Karpas-422 (cell line): ENCODE results near the gene TMEM207. TPM values are rescaled to one million over a fixed set of nuclear protein-coding genes. Genes with fewer than 3 reads are reported as not detected.

Experiments
- DNase-seq: peaks from one replicate; pipeline ENCODE4 v3.0.0-alpha.2; 2015
- H2AFZ ChIP-seq: fragments of 200-600 bp; sonication (generic); 2 replicates; pipeline ENCODE4 v1.6.1; 2014; ENCODE audit warnings: antibody characterized with exemption, low read length, mixed read lengths
- H3K27ac ChIP-seq: fragments of 200-600 bp; sonication (generic); 2 replicates; pipeline ENCODE4 v1.5.1; 2014; ENCODE audit warnings: mild to moderate bottlenecking, low read length, moderate library complexity
- H3K27me3 ChIP-seq: fragments of 200-600 bp; sonication (generic); 2 replicates; pipeline ENCODE4 v1.6.1; 2014; ENCODE audit warnings: low read length, mixed read lengths
- H3K36me3 ChIP-seq: fragments of 200-600 bp; sonication (generic); 2 replicates; pipeline ENCODE4 v1.6.1; 2014; ENCODE audit warnings: low read length, mixed read lengths; ENCODE audit not compliant: insufficient read depth
- H3K4me1 ChIP-seq: fragments of 200-600 bp; sonication (generic); 2 replicates; pipeline ENCODE4 v1.6.1; 2014; ENCODE audit warnings: mild to moderate bottlenecking, low read length, mixed read lengths
- H3K4me2 ChIP-seq: fragments of 200-600 bp; sonication (generic); 2 replicates; pipeline ENCODE4 v1.6.1; 2014; ENCODE audit warnings: low read length, low read depth, mild to moderate bottlenecking; ENCODE audit not compliant: poor library complexity, severe bottlenecking
- H3K4me3 ChIP-seq: fragments of 200-600 bp; sonication (generic); 2 replicates; pipeline ENCODE4 v1.5.1; 2014; ENCODE audit warnings: mild to moderate bottlenecking, antibody characterized with exemption, low read length, mixed read lengths
- H3K79me2 ChIP-seq: fragments of 200-600 bp; sonication (generic); 2 replicates; pipeline ENCODE4 v1.6.1; 2014; ENCODE audit warnings: mild to moderate bottlenecking, low read length, mixed read lengths
- H3K9ac ChIP-seq: fragments of 200-600 bp; sonication (generic); 2 replicates; pipeline ENCODE4 v1.6.0; 2014; ENCODE audit warnings: low read length
- H3K9me2 ChIP-seq: fragments of 200-600 bp; sonication (generic), shearing (Covaris generic); replicated peaks from 2 replicates; pipeline ENCODE4 v1.6.0; 2014; ENCODE audit warnings: mild to moderate bottlenecking, low read length, moderate library complexity; ENCODE audit not compliant: insufficient read depth
- H3K9me3 ChIP-seq: fragments of 300-700, 200-600 bp; sonication (generic); 2 replicates; pipeline ENCODE4 v1.6.1; 2014; ENCODE audit warnings: low read length, mixed read lengths
- H4K20me1 ChIP-seq: fragments of 200-600 bp; sonication (generic); 2 replicates; pipeline ENCODE4 v1.6.1; 2014; ENCODE audit warnings: mild to moderate bottlenecking, antibody characterized with exemption, low read length, low read depth; ENCODE audit not compliant: insufficient read depth
- total RNA-seq: library from RNA; depleted of rRNA; stranded (reverse); fragments of >200 nt; shearing (Covaris generic); gene quantifications from 2 replicates; pipeline ENCODE4 v1.2.3, GENCODE V29; 2014; ENCODE audit warnings: low replicate concordance

TMEM207 gene
- total RNA-seq, 1 experiment from 2014 or later: not detected

DNA sequence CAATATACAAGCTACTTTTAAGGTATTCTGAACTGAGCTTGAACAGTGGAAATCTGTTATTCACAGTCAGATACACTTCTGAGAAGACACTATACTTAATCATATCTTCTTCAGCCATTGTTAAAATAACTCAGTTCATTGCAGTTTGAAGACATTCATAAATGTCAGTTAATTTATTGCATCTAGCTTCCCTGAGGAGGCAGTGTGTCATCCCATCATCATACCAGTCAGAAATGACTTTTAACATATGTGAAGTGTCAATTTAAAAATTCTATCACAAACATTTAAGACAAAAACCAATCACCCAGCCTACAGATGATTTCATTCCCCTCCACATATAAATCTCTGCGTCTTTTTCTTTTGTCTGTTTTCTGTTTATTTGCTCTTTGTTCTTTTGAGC lies 7.5 kb downstream of the TMEM207 start:
- no peak overlapping the region for H3K27ac ChIP-seq
- no peak for DNase-seq

GRCh38 chr3:190436331-190436730 lies 13.4 kb downstream of the TMEM207 start:
- no peak overlapping the region for H3K27ac ChIP-seq
- no peak overlapping the region for H3K4me3 ChIP-seq
- peaks cover 15% of the 10 kb centered on the region for H3K9me3 ChIP-seq
- no peak overlapping the region for H3K9ac ChIP-seq
- no peaks in the 10 kb centered on the region for H3K4me1 ChIP-seq
- H3K36me3 ChIP-seq: no peaks in the 10 kb centered on the region
- no peak overlapping the region for H3K4me2 ChIP-seq
- H3K27me3 ChIP-seq: no peaks in the 10 kb centered on the region
- H3K9me2 ChIP-seq: no peaks in the 10 kb centered on the region
- H4K20me1 ChIP-seq: no peaks in the 10 kb centered on the region
- no peak overlapping the region for H2AFZ ChIP-seq
- no peak for DNase-seq
- H3K79me2 ChIP-seq: no peaks in the 10 kb centered on the region

More for the DNA sequence above, 7.5 kb downstream of the TMEM207 start:
- H3K9me2 ChIP-seq: no peaks in the 10 kb centered on the region; the same call in 1 of the 2 replicates
- H3K4me3 ChIP-seq: no peak overlapping the region
- no peak overlapping the region for H2AFZ ChIP-seq
- no peaks in the 10 kb centered on the region for H3K36me3 ChIP-seq
- H3K9ac ChIP-seq: no peak overlapping the region
- no peaks in the 10 kb centered on the region for H3K27me3 ChIP-seq
- peaks cover 10% of the 10 kb centered on the region for H3K9me3 ChIP-seq
- H4K20me1 ChIP-seq: no peaks in the 10 kb centered on the region
- H3K79me2 ChIP-seq: no peaks in the 10 kb centered on the region
- H3K4me1 ChIP-seq: no peaks in the 10 kb centered on the region
- H3K4me2 ChIP-seq: no peak overlapping the region

- no peak overlapping the region for H2AFZ ChIP-seq
- H3K4me1 ChIP-seq: no peaks in the 10 kb centered on the region
- H3K27ac ChIP-seq: no peak overlapping the region
- H3K27me3 ChIP-seq: no peaks in the 10 kb centered on the region
- no peak overlapping the region for H3K9ac ChIP-seq
- H3K9me2 ChIP-seq: no peaks in the 10 kb centered on the region
- DNase-seq: no peak
- no peaks in the 10 kb centered on the region for H3K36me3 ChIP-seq
- H4K20me1 ChIP-seq: no peaks in the 10 kb centered on the region
- peaks cover 15% of the 10 kb centered on the region for H3K9me3 ChIP-seq
- no peaks in the 10 kb centered on the region for H3K79me2 ChIP-seq
- H3K4me2 ChIP-seq: no peak overlapping the region
- no peak overlapping the region for H3K4me3 ChIP-seq
These were observed 14.1 kb downstream of the TMEM207 start for GRCh38 chr3:190435618-190436017.

- no peak overlapping the region for H3K4me2 ChIP-seq
- H2AFZ ChIP-seq: no peak overlapping the region
- no peaks in the 10 kb centered on the region for H3K79me2 ChIP-seq
- H3K27me3 ChIP-seq: no peaks in the 10 kb centered on the region
- no peak overlapping the region for H3K4me3 ChIP-seq
- no peak overlapping the region for H3K27ac ChIP-seq
- H3K9me3 ChIP-seq: peaks cover 10% of the 10 kb centered on the region
- no peaks in the 10 kb centered on the region for H3K9me2 ChIP-seq
- H4K20me1 ChIP-seq: no peaks in the 10 kb centered on the region
- DNase-seq: no peak
- no peak overlapping the region for H3K9ac ChIP-seq
- no peaks in the 10 kb centered on the region for H3K36me3 ChIP-seq
- H3K4me1 ChIP-seq: no peaks in the 10 kb centered on the region
These were observed 16.1 kb downstream of the TMEM207 start for GRCh38 chr3:190433626-190434025.

- H3K4me1 ChIP-seq: no peaks in the 10 kb centered on the region
- no peak for DNase-seq
- no peak overlapping the region for H3K4me3 ChIP-seq
- H3K27me3 ChIP-seq: no peaks in the 10 kb centered on the region
- no peak overlapping the region for H3K4me2 ChIP-seq
- no peak overlapping the region for H3K27ac ChIP-seq
- no peaks in the 10 kb centered on the region for H4K20me1 ChIP-seq
- peaks cover 10% of the 10 kb centered on the region for H3K9me3 ChIP-seq
- H3K9me2 ChIP-seq: no peaks in the 10 kb centered on the region
- H2AFZ ChIP-seq: no peak overlapping the region
- H3K9ac ChIP-seq: no peak overlapping the region
- H3K36me3 ChIP-seq: no peaks in the 10 kb centered on the region
- H3K79me2 ChIP-seq: no peaks in the 10 kb centered on the region
These were observed 17.5 kb downstream of the TMEM207 start for GRCh38 chr3:190432216-190432615.

DNA sequence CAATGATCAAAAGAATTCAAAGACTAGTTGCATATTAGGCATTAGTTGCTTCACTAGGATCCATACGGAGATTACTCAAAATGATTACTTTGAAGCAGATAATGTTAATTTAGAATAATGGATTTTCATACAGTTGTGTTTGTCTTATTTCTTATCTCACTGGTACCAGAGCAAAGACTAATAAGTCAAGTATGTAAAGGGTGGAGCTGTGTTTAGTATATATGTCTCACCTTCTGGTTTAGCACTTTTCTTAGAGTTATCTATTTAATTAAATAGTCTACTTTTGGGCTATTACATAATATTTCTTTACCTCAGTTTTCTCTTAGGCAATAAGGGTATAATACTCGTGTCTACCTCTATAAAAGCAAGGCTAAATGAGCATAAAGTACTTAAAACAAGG lies 18.8 kb downstream of the TMEM207 start:
- no peaks in the 10 kb centered on the region for H3K36me3 ChIP-seq
- H3K79me2 ChIP-seq: no peaks in the 10 kb centered on the region
- H2AFZ ChIP-seq: no peak overlapping the region
- peaks cover 10% of the 10 kb centered on the region for H3K9me3 ChIP-seq
- H3K4me2 ChIP-seq: no peak overlapping the region
- no peak for DNase-seq
- no peaks in the 10 kb centered on the region for H4K20me1 ChIP-seq
- no peaks in the 10 kb centered on the region for H3K9me2 ChIP-seq
- no peaks in the 10 kb centered on the region for H3K4me1 ChIP-seq
- H3K27me3 ChIP-seq: no peaks in the 10 kb centered on the region
- no peak overlapping the region for H3K9ac ChIP-seq
- no peak overlapping the region for H3K27ac ChIP-seq
- H3K4me3 ChIP-seq: no peak overlapping the region

DNA sequence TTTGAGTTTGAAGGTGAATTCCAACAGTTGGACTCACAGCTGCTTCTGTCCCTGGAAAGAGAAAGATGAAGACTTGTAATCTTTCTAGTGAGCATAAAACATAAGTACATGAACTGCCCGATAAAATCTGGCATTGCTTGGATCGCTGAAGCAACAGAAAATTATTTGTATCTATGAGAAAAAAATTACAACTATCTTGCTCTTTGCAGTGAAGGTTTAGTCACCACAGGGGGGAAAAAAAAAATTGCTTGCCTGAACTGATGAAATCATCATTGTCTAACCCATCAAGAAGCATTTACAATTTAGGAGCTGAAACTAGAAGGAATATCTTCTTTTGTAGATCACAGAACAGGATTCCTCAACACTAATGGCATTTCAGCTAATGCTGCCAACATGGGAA lies 20.0 kb downstream of the TMEM207 start:
- Histone ChIP-seq H3K27ac (no peak overlapping the region), H3K9me2 (no peaks in the 10 kb centered on the region), H3K27me3 (no peaks in the 10 kb centered on the region), H3K36me3 (no peaks in the 10 kb centered on the region), H4K20me1 (no peaks in the 10 kb centered on the region), H3K79me2 (no peaks in the 10 kb centered on the region), H3K4me2 (no peak overlapping the region), H3K9me3 (peaks cover 10% of the 10 kb centered on the region), H3K4me3 (no peak overlapping the region), H3K4me1 (no peaks in the 10 kb centered on the region), H2AFZ (no peak overlapping the region), H3K9ac (no peak overlapping the region)
- no peak for DNase-seq

GRCh38 chr3:190426806-190427507 lies 22.7 kb downstream of the TMEM207 start:
- Histone ChIP-seq H4K20me1 (no peaks in the 10 kb centered on the region), H3K9me2 (no peaks in the 10 kb centered on the region), H3K4me3 (no peak overlapping the region), H3K4me1 (no peaks in the 10 kb centered on the region), H3K9me3 (no peaks in the 10 kb centered on the region), H2AFZ (peak overlapping the region; percentile 11; the same call in 1 of the 2 replicates), H3K79me2 (no peaks in the 10 kb centered on the region), H3K27ac (no peak overlapping the region), H3K36me3 (no peaks in the 10 kb centered on the region), H3K27me3 (no peaks in the 10 kb centered on the region), H3K9ac (no peak overlapping the region), H3K4me2 (no peak overlapping the region)
- no peak for DNase-seq
